GM21737 (cell line): Measurements from ENCODE around the gene ZNF850.

Experiments
- ATAC-seq: cut with Tn5 transposase; IDR thresholded peaks from one replicate; pipeline ENCODE4 v1.9.1; 2021; ENCODE audit warnings: mild to moderate bottlenecking, moderate library complexity; ENCODE audit not compliant: unreplicated experiment

Gene ZNF850

DNA sequence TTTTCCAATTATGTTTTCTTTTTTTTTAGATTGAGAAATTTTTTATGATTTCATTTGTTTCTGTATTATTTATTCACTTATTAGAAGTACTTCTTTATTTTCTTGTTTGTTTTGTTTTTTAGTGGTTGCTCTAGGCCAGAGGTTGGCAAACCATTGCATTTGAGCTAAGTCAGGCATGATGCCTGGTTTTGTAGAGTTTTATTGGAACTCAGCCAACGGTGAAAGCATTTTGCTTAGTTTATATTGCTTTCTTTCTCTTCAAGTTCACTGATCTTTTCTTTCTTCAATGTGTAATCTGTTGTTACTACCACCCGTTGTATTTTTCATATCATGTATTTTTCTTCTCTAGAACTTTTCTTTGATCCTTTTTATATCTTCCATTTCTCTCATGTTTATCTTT is 65.5 kb downstream of the ZNF850 start:
- ATAC-seq, result no peak

DNA sequence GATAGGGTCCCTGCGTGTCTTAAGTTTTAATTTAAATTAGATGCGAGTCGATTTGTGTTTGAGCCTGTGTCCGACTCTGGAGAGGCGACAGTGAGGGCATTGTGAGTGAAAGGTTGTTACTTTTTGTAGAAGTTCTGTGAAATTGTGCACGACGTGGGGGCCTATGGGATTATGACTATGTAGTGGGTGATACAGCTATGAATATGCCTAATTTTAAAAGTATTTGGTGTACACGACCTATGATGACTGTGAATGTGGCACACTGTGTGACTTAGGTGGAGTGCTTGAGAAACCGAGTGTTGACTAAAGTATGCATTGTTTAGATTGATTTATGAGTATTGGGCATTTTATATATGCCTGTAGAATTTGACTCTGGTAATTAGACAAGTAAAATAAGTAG is 84.5 kb downstream of the ZNF850 start:
- ATAC-seq, result no peak

DNA sequence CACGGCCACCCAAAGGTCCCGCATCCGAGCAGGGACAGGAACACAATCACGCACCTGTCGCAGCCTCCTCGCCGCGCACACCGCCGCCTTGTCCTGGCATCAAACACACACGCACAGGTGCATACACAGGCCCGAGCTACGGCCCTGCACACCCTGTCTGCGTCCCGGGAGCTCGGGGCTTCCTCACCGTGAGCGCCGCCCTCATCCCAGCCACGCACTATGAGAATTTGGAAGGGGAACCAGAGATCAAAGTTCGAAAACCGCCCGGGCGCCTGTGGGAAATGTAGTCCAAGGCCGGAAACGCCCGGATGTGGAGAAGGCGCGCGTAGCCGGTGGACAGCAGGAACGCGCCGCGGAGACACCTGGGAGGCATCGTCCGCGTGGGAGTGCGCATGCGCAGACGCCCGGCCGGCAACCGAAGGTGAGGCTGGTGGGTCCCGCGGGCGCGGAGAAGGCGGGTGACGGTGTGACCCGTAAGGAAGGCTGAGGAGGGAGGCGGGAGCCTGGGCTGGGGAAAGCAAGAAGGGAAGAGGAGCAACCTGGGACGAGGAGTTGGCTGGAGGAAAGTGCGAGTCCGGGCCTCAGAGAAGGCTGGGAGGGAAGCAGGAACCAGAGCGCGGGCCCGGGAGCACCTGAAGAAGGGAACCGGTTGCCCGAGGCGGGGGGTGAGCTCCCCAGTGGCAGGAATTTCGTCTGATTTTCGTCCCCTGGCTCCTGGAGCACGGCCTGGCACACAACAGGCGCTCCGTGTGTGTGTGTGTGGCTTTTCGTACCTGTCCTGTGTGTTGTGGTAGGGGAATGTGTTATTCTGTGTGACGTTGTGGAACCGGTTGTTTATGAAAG is 85.2 kb downstream of the ZNF850 start, which contains the start of gene ZNF567:
Gene ZNF567 (plus strand): TSS at position 399 of the 843 bp plus-strand sequence. CDS start 7,256 bp downstream, outside the sequence.
- peak; percentile 88 for ATAC-seq

DNA sequence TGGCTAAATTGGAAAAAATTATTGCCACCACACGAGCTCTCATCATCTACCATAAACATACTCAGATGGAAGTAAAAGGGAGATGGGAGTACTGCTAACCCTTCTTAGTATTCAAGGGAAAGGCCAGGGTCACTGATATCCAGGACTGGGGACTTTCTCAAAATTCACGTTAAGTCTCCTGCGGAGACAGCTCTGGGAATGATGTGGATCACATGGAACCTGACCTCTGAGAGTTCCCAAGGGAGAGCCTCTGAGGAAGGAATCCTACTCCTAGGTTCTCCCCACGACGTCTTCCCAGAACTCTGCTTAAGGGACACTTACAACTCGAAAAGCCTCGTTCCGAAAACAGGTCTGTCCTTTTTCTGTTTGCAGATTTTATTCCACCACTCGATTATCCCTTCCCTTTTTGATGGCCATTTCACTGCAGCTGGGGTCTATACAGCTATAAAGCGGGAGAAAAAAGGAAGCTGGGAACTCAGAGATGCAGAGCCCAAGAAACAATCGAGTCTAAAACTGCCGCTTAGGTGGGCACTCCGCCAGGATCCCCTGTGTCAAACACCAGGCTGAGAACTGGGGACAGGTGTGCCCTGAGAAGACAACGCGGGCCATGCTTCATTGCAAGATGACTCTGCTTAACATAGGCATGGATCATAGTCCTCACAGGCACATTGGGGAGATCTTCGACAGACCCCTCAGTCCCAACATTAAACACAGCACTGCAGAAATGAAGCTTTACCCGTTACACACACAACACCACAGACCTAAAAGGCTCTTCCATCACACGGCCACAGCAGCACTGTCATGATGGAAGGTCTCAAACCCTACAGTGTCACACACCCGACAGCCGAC is 86.0 kb downstream of the ZNF850 start:
- no peak for ATAC-seq

DNA sequence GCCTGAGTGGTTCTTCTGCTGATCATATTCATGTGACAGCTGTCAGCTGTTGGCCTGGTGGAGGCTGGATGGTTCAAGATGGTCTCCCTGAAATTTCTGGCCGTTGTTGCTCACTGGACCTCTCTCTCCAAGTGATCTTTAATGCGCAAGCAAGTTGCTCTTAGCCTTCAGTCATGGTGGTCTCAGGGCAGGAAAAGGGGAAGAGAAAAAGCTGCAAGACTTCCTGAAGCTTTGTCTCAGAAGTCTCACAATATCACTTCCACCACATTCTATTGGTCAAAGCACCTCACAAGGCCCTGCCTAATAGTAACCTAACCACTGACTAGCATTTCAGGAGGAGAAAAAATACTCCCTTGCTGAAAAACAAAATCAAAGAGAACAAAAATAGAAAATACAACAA is 86.8 kb downstream of the ZNF850 start:
- no peak for ATAC-seq

DNA sequence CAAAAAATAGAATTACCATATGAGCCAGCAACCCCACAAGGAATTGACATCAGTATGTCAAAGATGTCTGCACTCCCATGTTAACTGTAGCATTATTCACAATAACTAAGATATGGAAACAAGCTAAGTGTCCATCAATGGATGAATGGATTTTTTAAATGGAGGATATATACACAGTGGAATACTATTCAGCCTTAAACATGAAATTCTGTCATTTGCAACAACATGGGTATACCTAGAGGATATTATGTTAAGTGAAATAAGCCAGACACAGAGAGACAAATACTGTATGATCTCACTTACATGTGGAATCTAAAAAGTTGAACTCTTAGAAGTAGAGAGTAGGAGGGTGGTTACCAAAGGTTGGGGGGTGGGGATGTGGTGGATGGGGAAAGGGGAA is 93.2 kb downstream of the ZNF850 start:
- ATAC-seq, result no peak

DNA sequence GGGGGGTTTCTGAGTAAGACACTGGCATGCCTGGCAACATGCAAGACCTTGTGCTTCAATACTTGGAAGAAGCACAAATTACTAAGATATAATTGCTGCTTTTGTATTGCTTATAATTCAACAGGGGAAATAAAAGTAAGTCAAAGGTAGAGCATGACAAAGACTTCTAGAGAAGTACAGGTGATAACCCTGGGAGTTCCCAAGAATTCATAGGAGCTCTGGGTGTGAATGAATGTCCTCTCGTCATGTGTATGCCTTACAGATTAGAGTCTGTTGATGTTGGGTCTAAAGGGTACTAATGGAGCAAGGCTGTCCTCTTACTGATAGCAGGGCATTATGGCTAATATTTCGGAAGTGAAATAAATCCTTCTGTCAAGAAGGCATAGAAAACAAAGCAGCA is 98.4 kb downstream of the ZNF850 start:
- no peak for ATAC-seq

DNA sequence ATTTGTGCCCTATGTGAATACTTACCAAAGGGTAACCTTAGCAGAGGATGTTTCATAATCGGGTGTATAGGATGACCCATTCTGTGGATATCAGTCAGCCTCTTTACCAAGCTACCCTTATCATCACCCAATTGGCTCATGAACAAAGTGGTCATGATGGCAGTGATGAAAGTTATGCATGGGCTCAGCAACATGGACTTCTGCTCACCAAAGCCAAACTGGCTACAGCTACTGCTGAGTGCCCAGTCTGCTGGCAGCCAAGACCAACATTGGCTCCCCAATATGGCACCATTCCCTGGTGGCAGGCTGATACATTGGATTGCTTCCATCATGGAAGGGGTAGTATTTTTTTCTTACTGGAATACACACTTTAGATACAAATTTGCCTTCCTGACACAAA is 100.2 kb downstream of the ZNF850 start:
- ATAC-seq, result no peak

DNA sequence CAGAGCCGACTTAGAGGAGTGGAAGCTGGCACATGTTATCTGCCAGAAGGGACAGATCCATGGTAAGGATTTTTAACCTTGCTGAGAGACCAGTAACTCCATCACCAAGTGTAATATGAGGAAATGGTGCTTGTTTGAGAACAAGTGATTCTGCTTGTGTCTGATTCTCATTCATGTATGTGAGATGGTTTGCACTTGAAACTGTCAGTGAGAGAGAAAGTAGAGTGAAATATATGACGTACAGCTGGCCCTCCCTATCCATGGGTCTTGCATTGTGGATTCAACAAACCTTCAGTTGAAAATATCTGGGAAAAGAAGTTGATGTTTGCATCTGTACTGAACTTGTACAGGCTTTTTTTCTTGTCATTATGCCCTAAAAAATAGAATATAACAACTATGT is 104.0 kb downstream of the ZNF850 start:
- ATAC-seq, result no peak

DNA sequence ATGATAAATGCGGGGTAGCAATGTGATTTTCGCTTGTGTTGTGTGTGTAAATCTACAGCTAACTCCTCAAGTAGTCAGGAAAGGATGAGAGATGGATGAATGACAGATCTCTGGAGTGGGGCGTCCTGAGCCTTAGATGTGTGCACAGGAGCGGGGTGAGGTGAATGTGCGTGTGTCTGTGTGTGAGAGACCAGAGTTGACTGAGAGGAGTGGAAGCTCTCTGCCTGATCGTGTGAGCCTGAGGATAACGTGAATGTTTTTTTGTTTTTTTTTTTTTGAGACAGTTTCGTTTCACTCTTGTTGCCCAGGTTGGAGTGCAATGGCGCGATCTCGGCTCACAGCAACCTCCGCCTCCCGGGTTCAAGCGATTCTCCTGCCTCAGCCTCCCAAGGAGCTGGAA is 106.8 kb downstream of the ZNF850 start:
- no peak for ATAC-seq
